SK-N-DZ (cell line): ENCODE data around the gene CHMP4B.

Experiments
- DNase-seq: peaks from one replicate; pipeline ENCODE4 v3.0.0-alpha.2; 2015; ENCODE audit warnings: low spot score

The CHMP4B gene

GRCh38 chr20:33819456-33819855 is 8.3 kb downstream of the CHMP4B start:
- DNase-seq = no peak

DNA sequence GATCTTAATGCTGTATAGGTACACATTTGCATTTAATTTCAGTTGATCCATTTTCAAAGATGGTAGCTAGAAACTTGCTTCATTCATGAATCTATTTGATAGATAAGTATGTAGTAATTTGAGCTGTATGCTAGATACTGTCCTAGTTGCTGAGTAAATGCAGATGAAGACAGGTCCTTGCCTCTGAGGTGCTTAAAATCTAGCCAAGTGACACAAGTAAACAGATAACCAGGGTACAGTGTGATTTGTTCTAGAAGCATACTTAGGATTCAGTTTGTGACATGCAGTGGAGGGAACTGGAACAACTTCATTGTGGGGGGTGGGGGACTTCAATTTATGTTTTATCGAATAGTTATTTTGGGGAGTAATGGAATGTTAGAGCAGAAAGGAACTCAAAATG is 9.2 kb downstream of the CHMP4B start:
- no peak for DNase-seq

GRCh38 chr20:33821270-33821836 is 10.2 kb downstream of the CHMP4B start:
- DNase-seq = no peak

DNA sequence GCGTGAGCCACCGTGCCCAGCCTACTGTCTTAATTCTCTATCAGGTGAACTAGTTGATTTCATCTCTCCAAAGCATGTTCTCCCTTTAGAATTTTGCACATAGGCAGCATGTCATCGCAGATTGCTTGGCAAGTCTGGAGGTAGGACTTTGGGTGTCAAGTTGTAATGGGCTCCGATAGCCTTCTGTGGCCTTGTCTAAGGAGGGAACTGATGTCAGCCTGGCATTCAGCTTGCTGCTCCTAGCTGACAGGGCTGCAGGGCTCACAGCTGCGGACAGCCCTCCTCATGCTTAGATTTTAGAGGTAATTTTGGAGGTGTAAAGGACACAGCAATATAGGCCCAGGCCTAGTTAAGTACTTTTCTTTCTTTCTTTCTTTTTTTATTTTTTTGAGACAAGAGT is 11.3 kb downstream of the CHMP4B start:
- DNase-seq = no peak

GRCh38 chr20:33822991-33823390 is 11.8 kb downstream of the CHMP4B start:
- DNase-seq = no peak

DNA sequence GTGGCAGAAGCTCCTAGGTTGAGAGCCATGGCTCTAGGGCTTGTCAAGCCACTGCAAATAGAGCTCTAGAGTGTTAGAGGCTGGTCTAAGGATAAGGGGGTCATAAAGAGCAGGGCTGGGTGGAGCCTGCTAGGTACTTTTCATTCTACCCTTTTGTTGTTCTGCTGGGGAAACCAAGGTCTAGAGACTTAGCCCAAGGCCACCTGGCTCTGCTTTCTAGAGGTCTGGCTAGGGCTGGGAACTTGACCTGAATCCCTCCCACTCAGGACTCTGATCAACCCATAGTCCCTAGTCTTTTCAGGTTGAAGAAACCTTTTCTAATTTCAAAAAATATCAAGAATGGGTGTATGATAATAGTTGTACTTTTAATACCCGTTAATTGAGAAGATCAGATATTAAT is 13.7 kb downstream of the CHMP4B start:
- DNase-seq = no peak

DNA sequence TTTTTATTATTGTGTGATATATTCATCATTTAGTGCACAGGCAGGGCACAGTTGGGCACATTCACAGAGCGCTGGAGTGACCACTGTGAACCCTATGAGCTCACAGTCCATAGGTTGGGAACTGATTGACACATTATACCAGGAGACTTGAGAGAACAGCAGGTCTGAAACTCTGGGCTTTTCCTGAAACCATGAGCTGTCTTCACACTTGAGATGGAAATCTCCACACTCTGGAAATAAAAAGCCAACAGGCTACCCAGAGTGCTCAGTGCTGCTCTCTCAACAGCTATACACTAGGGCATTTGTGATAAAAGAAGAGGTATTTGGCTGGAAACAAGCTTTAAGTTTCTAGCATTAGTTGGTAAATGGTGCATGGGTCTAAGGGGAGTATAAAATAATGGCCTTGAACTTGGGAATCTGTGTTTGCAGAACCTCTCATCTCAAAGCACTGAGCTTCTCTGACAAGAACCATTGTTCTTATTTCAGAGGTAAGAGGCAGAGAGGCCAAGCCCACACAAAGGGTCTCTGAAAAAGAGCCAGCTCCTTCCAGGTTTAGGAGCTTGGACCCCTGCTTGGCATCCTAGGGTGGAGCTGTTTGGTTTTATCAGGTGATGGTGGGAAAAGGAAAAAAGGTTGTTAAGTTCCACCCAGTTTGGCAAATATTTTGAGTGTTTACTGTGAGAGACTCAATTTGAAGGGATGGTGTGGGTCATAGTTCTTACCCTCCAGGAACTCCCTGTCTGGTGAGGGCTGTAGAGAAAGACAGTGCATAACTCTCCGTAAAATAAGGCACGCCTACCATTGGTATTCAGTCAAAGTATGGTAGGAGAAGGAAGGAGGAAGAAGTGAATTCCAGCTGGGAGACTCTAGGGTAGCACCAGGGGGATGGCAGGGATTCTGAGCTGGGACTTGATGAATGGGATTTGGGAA is 14.5 kb downstream of the CHMP4B start:
- DNase-seq = no peak

- no peak for DNase-seq
These were observed 15.2 kb downstream of the CHMP4B start for GRCh38 chr20:33826270-33826897.

- no peak for DNase-seq
These were observed 16.0 kb downstream of the CHMP4B start for GRCh38 chr20:33827109-33827508.

- no peak for DNase-seq
These were observed 16.6 kb downstream of the CHMP4B start for GRCh38 chr20:33827634-33828325.

- DNase-seq = no peak
These were observed 17.2 kb downstream of the CHMP4B start for GRCh38 chr20:33828326-33828844.

DNA sequence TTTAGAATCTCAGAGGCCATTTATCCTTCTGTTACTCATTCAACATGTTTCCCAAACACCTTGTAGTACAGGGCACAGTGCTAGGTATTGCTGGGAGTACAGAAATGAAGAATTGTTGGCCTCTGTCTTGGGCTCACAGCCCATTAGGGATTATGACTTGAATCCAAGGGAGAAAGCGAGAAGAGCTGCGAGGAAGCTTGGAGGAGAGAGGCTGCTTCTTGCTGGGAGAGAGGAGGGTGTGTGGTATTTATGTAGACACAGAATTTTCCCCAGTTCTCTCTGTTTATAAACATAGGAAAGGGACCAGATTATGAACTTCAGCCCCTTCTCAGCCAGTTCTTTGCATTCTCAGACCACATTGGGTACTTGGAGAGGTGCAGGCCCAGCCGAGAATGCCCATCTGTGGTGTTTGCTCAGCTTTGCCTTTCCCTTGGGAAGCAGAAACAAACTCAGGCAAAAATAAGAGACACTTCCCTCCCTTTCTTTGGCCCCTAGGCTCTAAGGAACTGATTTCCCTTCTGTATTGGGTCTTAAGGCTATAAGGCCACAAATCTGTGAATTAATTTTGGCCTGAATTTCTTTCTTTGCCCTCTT is 17.9 kb downstream of the CHMP4B start:
- DNase-seq = no peak

DNA sequence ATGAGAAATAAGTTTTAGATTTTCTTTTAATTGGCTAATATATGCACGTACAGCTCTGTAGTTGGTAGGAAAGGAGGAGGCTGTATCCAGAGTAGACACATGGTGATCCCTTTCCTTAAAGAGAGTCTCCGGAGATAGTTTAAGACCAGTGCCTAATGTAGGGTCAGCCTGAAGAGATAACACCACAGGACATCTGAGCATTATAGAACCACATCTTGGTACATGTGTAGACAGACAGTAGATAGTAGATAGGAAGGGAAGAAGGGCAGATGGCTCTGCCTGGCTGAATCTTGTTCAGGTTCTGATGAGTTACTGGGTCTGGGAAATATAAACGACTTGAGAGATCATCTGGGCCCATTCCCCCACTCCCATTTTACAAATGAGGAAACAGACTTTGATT is 18.5 kb downstream of the CHMP4B start:
- no peak for DNase-seq

- no peak for DNase-seq
These were observed 19.2 kb downstream of the CHMP4B start for GRCh38 chr20:33830371-33830770.

GRCh38 chr20:33832103-33832804 is 21.1 kb downstream of the CHMP4B start:
- no peak for DNase-seq

DNA sequence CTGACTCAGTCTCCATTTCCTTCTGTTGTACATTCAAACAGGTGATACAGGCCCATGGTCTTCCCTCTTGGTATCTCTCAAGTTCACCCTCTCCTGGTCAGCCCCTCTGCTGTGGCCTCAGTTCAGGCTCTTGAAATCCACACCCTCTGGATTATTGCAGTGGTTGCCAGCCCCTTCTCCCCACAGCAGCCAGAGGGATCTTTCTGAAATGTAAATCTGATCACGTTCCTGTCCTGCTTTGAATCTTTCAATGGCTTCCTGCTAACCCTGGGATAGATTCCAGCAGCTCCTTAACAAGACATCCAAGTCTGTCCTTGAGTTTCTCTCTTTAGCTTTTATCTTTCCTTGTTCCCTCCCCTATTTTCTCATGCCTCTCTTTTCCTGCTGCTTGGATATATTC is 22.2 kb downstream of the CHMP4B start:
- DNase-seq = no peak

- DNase-seq = no peak
These were observed 24.5 kb downstream of the CHMP4B start for GRCh38 chr20:33835615-33836172.

GRCh38 chr20:33836277-33836676 is 25.1 kb downstream of the CHMP4B start:
- no peak for DNase-seq

- DNase-seq = no peak
These were observed 26.1 kb downstream of the CHMP4B start for GRCh38 chr20:33837096-33837830.
